IMR-90 (cell line): Measurements from ENCODE around the gene SYNPR. TPM values are rescaled to one million over a fixed set of nuclear protein-coding genes. Genes with fewer than 3 reads are reported as not detected.

ENCODE experiments used
- ATAC-seq: fragments of 200-7000 bp; cut with Tn5 transposase; 2 replicates; pipeline ENCODE4 v1.9.1; 2020; ENCODE audit warnings: low read depth, mild to moderate bottlenecking, moderate library complexity
- BruUV-seq: library from RNA; stranded (reverse); fragments of 400-500 nt; replicated peaks from 2 replicates; lab custom pipeline; 2021; lab: Mats Ljungman, UMichigan
- CTCF ChIA-PET: fragments of 300-600 bp; formaldehyde crosslinking; extraction: SDS; loops from one replicate; lab custom pipeline; 2021; ENCODE audit warnings: antibody characterized with exemption; lab: Yijun Ruan, JAX
- POLR2A ChIA-PET: fragments of 300-600 bp; sonication (Branson Sonifier 250); formaldehyde crosslinking; loops from one replicate; lab custom pipeline; 2022; ENCODE audit warnings: antibody characterized with exemption; ENCODE audit not compliant: unreplicated experiment; lab: Charles Lee
- DNase-seq: peaks from one replicate; pipeline ENCODE4 v3.0.0; 2013
- H2AFZ ChIP-seq: replicated peaks from 2 replicates; pipeline ENCODE3; 2013; ENCODE audit warnings: low read length, mild to moderate bottlenecking; ENCODE audit not compliant: poor library complexity
- H2AK5ac ChIP-seq: 2 replicates; pipeline ENCODE4 v1.6.1; 2013; ENCODE audit warnings: low read depth, low read length, inconsistent platforms
- H2AK9ac ChIP-seq: replicated peaks from 2 replicates; pipeline ENCODE3; 2013; ENCODE audit warnings: mild to moderate bottlenecking, low read depth, low read length, moderate library complexity; ENCODE audit not compliant: poor library complexity
- H2BK120ac ChIP-seq: 2 replicates; pipeline ENCODE4 v1.6.1; 2013; ENCODE audit warnings: low read depth, low read length, inconsistent platforms
- H2BK15ac ChIP-seq: 3 replicates; pipeline ENCODE4 v1.6.1; 2013; ENCODE audit warnings: low read depth, low read length, inconsistent platforms
- H2BK20ac ChIP-seq: 2 replicates; pipeline ENCODE4 v1.6.1; 2013; ENCODE audit warnings: low read depth, mild to moderate bottlenecking, inconsistent platforms, low read length, moderate library complexity
- H2BK5ac ChIP-seq: 2 replicates; pipeline ENCODE4 v1.6.1; 2013; ENCODE audit warnings: mild to moderate bottlenecking, low read depth, low read length, inconsistent platforms; ENCODE audit not compliant: poor library complexity, severe bottlenecking
- H3K14ac ChIP-seq: replicated peaks from 2 replicates; pipeline ENCODE4 v1.6.1; 2013; ENCODE audit warnings: low read depth, low read length, inconsistent platforms
- H3K18ac ChIP-seq: 2 replicates; pipeline ENCODE4 v1.6.1; 2013; ENCODE audit warnings: low read depth, low read length, control low read depth
- H3K23ac ChIP-seq: 2 replicates; pipeline ENCODE4 v1.6.1; 2013; ENCODE audit warnings: low read depth, low read length, inconsistent platforms
- H3K27ac ChIP-seq: 2 replicates; pipeline ENCODE4 v1.5.1; 2013; ENCODE audit warnings: mild to moderate bottlenecking, control low read depth, low read length; ENCODE audit not compliant: insufficient read depth
- H3K27me3 ChIP-seq: 2 replicates; pipeline ENCODE4 v1.6.1; 2013; ENCODE audit warnings: low read length; ENCODE audit not compliant: control insufficient read depth, insufficient read depth
- H3K36me3 ChIP-seq: 2 replicates; pipeline ENCODE4 v1.6.1; 2013; ENCODE audit warnings: low read length, mixed read lengths; ENCODE audit not compliant: control insufficient read depth, insufficient read depth
- H3K4ac ChIP-seq: 2 replicates; pipeline ENCODE4 v1.6.1; 2013; ENCODE audit warnings: low read depth, low read length, inconsistent platforms
- H3K4me1 ChIP-seq: 2 replicates; pipeline ENCODE4 v1.6.1; 2013; ENCODE audit warnings: low read length, mixed read lengths; ENCODE audit not compliant: control insufficient read depth, insufficient read depth
- H3K4me2 ChIP-seq: 2 replicates; pipeline ENCODE4 v1.6.1; 2013; ENCODE audit warnings: low read depth, mild to moderate bottlenecking, control low read depth, low read length, moderate library complexity
- H3K4me3 ChIP-seq: 2 replicates; pipeline ENCODE4 v1.5.1; 2013; ENCODE audit warnings: low read depth, mild to moderate bottlenecking, control low read depth, low read length, moderate library complexity; ENCODE audit not compliant: insufficient read depth
- H3K56ac ChIP-seq: 2 replicates; pipeline ENCODE4 v1.6.1; 2013; ENCODE audit warnings: low read length, inconsistent platforms; ENCODE audit not compliant: insufficient read depth; ENCODE audit errors: extremely low read depth
- H3K79me1 ChIP-seq, 2 experiments: 2 replicates each; pipeline ENCODE4 v1.6.1; 2013; ENCODE audit warnings: low read length in 2 of 2, inconsistent platforms in 1 of 2, low read depth in 1 of 2
- H3K9ac ChIP-seq: 2 replicates; pipeline ENCODE4 v1.6.1; 2013; ENCODE audit warnings: low read depth, low read length, control low read depth
- H3K9me1 ChIP-seq: 2 replicates; pipeline ENCODE4 v1.6.1; 2013; ENCODE audit warnings: low read length, inconsistent platforms; ENCODE audit not compliant: insufficient read depth
- H3K9me3 ChIP-seq: 2 replicates; pipeline ENCODE4 v1.6.1; 2013; ENCODE audit warnings: low read length; ENCODE audit not compliant: control insufficient read depth, insufficient read depth
- H4K20me1 ChIP-seq: 2 replicates; pipeline ENCODE4 v1.6.1; 2013; ENCODE audit warnings: low read length, inconsistent platforms; ENCODE audit not compliant: insufficient read depth
- H4K5ac ChIP-seq: 2 replicates; pipeline ENCODE4 v1.6.1; 2013; ENCODE audit warnings: mild to moderate bottlenecking, low read depth, low read length, control low read depth
- H4K8ac ChIP-seq, 2 experiments: 2 replicates each; pipeline ENCODE4 v1.6.1; 2013; ENCODE audit warnings: low read depth in 2 of 2, low read length in 2 of 2, control low read depth in 1 of 2, inconsistent platforms in 1 of 2
- H4K91ac ChIP-seq: 2 replicates; pipeline ENCODE4 v1.6.1; 2013; ENCODE audit warnings: low read depth, low read length, inconsistent platforms; ENCODE audit not compliant: insufficient read depth
- BHLHE40 ChIP-seq: fragments of 150-350 bp; IDR thresholded peaks from 2 replicates; pipeline ENCODE4 v1.6.1; 2016; ENCODE audit warnings: mild to moderate bottlenecking, low read depth, low read length
- ELK1 ChIP-seq: fragments of 150-350 bp; IDR thresholded peaks from 2 replicates; pipeline ENCODE4 v1.6.1; 2016; ENCODE audit warnings: low read depth, mild to moderate bottlenecking, low read length, moderate library complexity, borderline replicate concordance
- FOS ChIP-seq: fragments of 150-350 bp; IDR thresholded peaks from 2 replicates; pipeline ENCODE4 v1.6.1; 2016; ENCODE audit warnings: low read depth, low read length
- MAZ ChIP-seq: IDR thresholded peaks from 2 replicates; pipeline ENCODE4 v1.6.1; 2012; ENCODE audit warnings: low read depth, mild to moderate bottlenecking, low read length, improper control_type of control experiment, moderate library complexity, borderline replicate concordance
- NFE2L2 ChIP-seq: fragments of 150-350 bp; IDR thresholded peaks from 2 replicates; pipeline ENCODE4 v1.6.1; 2016; ENCODE audit warnings: low read depth, mild to moderate bottlenecking, low read length
- POLR2A ChIP-seq: IDR thresholded peaks from 2 replicates; pipeline ENCODE4 v1.6.1; 2012; ENCODE audit warnings: mild to moderate bottlenecking, low read depth, low read length
- WGBS, 2 experiments: methylation state at CpG; one replicate each; pipeline versions ENCODE4 v1.1.5 to v1.1.7; 2013; ENCODE audit warnings: missing lambda C conversion rate in 2 of 2; ENCODE audit not compliant: insufficient read length in 1 of 2; ENCODE audit errors: extremely low coverage in 2 of 2; 5-methylcytosine and 5-hydroxymethylcytosine counted together
- dilution Hi-C: fragments of 300-500 bp; cut with HindIII; formaldehyde crosslinking; loops from one replicate; pipeline ENCODE4 v1.14.3; 2018; ENCODE audit warnings: low sequenced_read_pairs; ENCODE audit not compliant: unreplicated experiment
- in situ Hi-C: fragments of 300-500 bp; cut with MboI; formaldehyde crosslinking; loops from 3 replicates; pipeline ENCODE4 v1.14.3; 2019; ENCODE audit warnings: low sequenced_read_pairs, inconsistent platforms, mixed read lengths
- intact Hi-C: fragments of 100-400 bp; cut with micrococcal nuclease; formaldehyde crosslinking; loops from 2 replicates; pipeline ENCODE4 v1.10.0; 2022
- polyA plus RNA-seq, 3 experiments: library from polyadenylated mRNA; depleted of rRNA; stranded (reverse); fragments of >200 nt; gene quantifications; 2 replicates each; pipeline ENCODE4 v1.2.3, GENCODE V29; 2012; ENCODE audit warnings: low replicate concordance in 1 of 3
- total RNA-seq: library from RNA; depleted of rRNA; stranded (reverse); fragments of >200 nt; gene quantifications from 2 replicates; pipeline ENCODE4 v1.2.3, GENCODE V29; 2012
- TF ChIP-seq, protein P1 (sequence below): conservative IDR thresholded peaks from 2 replicates; pipeline ENCODE4 v1.5.1; 2012; ENCODE audit warnings: mild to moderate bottlenecking, low read depth, low read length, improper control_type of control experiment

Gene SYNPR
- total and polyA plus RNA-seq, 2 of the 4 experiments (the other 2 are of a cell fraction), result not detected

- H4K91ac ChIP-seq, result no peak overlapping the region
- no peak overlapping the region for H2AK5ac ChIP-seq
- POLR2A ChIA-PET, result no interaction called here
- no peak overlapping the region for H3K4ac ChIP-seq
- H2BK120ac ChIP-seq, result no peak overlapping the region
- H3K79me1 ChIP-seq, result no peaks in the 10 kb centered on the region
- no peak overlapping the region for H3K56ac ChIP-seq
- no peaks in the 10 kb centered on the region for H3K9me1 ChIP-seq
- in situ Hi-C loops, result no loop called here
- H3K27me3 ChIP-seq, result no peaks in the 10 kb centered on the region
- no peaks in the 10 kb centered on the region for H4K20me1 ChIP-seq
- no peak overlapping the region for H4K8ac ChIP-seq
- no peak overlapping the region for H2AFZ ChIP-seq
- CTCF ChIA-PET, result no interaction called here
- intact Hi-C loops, result no loop called here
- H2BK15ac ChIP-seq, result no peak overlapping the region
- no peak overlapping the region for H3K18ac ChIP-seq
- 76% methylated on average over 3 of the region's 5 CpGs; no CpG with 5 or more reads in 1 of the 2 experiments for WGBS, 2 experiments
- no peak overlapping the region for H4K5ac ChIP-seq
- H3K36me3 ChIP-seq, result no peaks in the 10 kb centered on the region
- H3K4me2 ChIP-seq, result no peak overlapping the region
- TF ChIP-seq NFE2L2, result no peak
- no peak for TF ChIP-seq MAZ
- TF ChIP-seq POLR2A, result no peak
- no peak for TF ChIP-seq ELK1
- TF ChIP-seq FOS, result no peak
- TF ChIP-seq, protein P1, sequence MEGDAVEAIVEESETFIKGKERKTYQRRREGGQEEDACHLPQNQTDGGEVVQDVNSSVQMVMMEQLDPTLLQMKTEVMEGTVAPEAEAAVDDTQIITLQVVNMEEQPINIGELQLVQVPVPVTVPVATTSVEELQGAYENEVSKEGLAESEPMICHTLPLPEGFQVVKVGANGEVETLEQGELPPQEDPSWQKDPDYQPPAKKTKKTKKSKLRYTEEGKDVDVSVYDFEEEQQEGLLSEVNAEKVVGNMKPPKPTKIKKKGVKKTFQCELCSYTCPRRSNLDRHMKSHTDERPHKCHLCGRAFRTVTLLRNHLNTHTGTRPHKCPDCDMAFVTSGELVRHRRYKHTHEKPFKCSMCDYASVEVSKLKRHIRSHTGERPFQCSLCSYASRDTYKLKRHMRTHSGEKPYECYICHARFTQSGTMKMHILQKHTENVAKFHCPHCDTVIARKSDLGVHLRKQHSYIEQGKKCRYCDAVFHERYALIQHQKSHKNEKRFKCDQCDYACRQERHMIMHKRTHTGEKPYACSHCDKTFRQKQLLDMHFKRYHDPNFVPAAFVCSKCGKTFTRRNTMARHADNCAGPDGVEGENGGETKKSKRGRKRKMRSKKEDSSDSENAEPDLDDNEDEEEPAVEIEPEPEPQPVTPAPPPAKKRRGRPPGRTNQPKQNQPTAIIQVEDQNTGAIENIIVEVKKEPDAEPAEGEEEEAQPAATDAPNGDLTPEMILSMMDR, result no peak
- TF ChIP-seq BHLHE40, result no peak
- H2BK20ac ChIP-seq, result no peak overlapping the region
- H3K23ac ChIP-seq, result no peak overlapping the region
- H3K4me3 ChIP-seq, result no peak overlapping the region
- H2BK5ac ChIP-seq, result no peak overlapping the region
- no TSS peak for BruUV-seq
- ATAC-seq (no peak), DNase-seq (no peak)
- H3K14ac ChIP-seq, result no peak overlapping the region
- H3K9me3 ChIP-seq, result no peaks in the 10 kb centered on the region
- dilution Hi-C loops, result no loop called here
- H3K27ac ChIP-seq, result no peak overlapping the region
- H3K4me1 ChIP-seq, result no peaks in the 10 kb centered on the region
- H2AK9ac ChIP-seq, result no peak overlapping the region
- no peak overlapping the region for H3K9ac ChIP-seq
Observed at GRCh38 chr3:63471781-63472180, 193.7 kb downstream of the SYNPR start.
